PC-3 (cell line): Measurements from ENCODE around the gene RETN. TPM values are rescaled to one million over a fixed set of nuclear protein-coding genes. Genes with fewer than 3 reads are reported as not detected.
"Not testable (repeated sequence)": the region's sequence is repeated elsewhere in the genome, so short reads cannot be mapped to it uniquely, and the experiment has no call there.

Experiments
- ATAC-seq: fragments of 200-7000 bp; cut with Tn5 transposase; 2 replicates; pipeline ENCODE4 v1.9.1; 2020; ENCODE audit warnings: mild to moderate bottlenecking, moderate library complexity
- BruUV-seq: library from RNA; stranded (reverse); fragments of 400-500 nt; replicated peaks from 2 replicates; lab custom pipeline; 2021; lab: Mats Ljungman, UMichigan
- CTCF ChIA-PET: fragments of 300-600 bp; sonication (Branson Sonifier 250); formaldehyde crosslinking; loops from one replicate; lab custom pipeline; 2022; ENCODE audit warnings: antibody characterized with exemption; lab: Charles Lee
- POLR2A ChIA-PET: fragments of 300-600 bp; sonication (Branson Sonifier 250); formaldehyde crosslinking; loops from one replicate; lab custom pipeline; 2022; ENCODE audit warnings: antibody characterized with exemption; ENCODE audit not compliant: unreplicated experiment; lab: Charles Lee
- DNase-seq: peaks from one replicate; pipeline ENCODE4 v3.0.0-alpha.2; 2015
- H2AFZ ChIP-seq: fragments of 300-600 bp; sonication (generic); 2 replicates; pipeline ENCODE4 v1.6.0; 2016; ENCODE audit warnings: antibody characterized with exemption, low read length
- H3F3A ChIP-seq: fragments of 300-600 bp; sonication (generic); one replicate; pipeline ENCODE4 v1.6.0; 2017; ENCODE audit warnings: antibody characterized with exemption, low read length, control low read depth, mild to moderate bottlenecking; ENCODE audit not compliant: unreplicated experiment
- H3K27ac ChIP-seq: fragments of 300-600 bp; sonication (generic); 2 replicates; pipeline ENCODE4 v1.5.1; 2016; ENCODE audit warnings: mild to moderate bottlenecking, low read length
- H3K27me3 ChIP-seq: fragments of 300-600 bp; sonication (generic); 2 replicates; pipeline ENCODE4 v1.6.1; 2016; ENCODE audit warnings: low read length, mixed read lengths
- H3K36me3 ChIP-seq: fragments of 300-600 bp; sonication (generic); 2 replicates; pipeline ENCODE4 v1.6.1; 2016; ENCODE audit warnings: low read depth, mixed run types, low read length, mixed read lengths
- H3K4me1 ChIP-seq: fragments of 300-600 bp; sonication (generic); 2 replicates; pipeline ENCODE4 v1.5.1; 2016; ENCODE audit warnings: low read length; ENCODE audit not compliant: insufficient read depth
- H3K4me2 ChIP-seq: fragments of 300-600 bp; sonication (generic); 2 replicates; pipeline ENCODE4 v1.6.0; 2016; ENCODE audit warnings: low read length
- H3K4me3 ChIP-seq: fragments of 300-600 bp; sonication (generic); 2 replicates; pipeline ENCODE4 v1.5.1; 2016; ENCODE audit warnings: mild to moderate bottlenecking, low read length, mixed read lengths
- H3K79me2 ChIP-seq: fragments of 300-600 bp; sonication (generic); 2 replicates; pipeline ENCODE4 v1.6.1; 2017; ENCODE audit warnings: low read length, mixed read lengths
- H3K9ac ChIP-seq: fragments of 300-600 bp; sonication (generic); 2 replicates; pipeline ENCODE4 v1.6.0; 2016; ENCODE audit warnings: mild to moderate bottlenecking, low read length
- H3K9me2 ChIP-seq: fragments of 300-600 bp; sonication (generic); replicated peaks from 2 replicates; pipeline ENCODE4 v1.6.1; 2016; ENCODE audit warnings: mixed run types, low read length, mixed read lengths
- H3K9me3 ChIP-seq: fragments of 300-600 bp; sonication (generic); 2 replicates; pipeline ENCODE4 v1.6.1; 2016; ENCODE audit warnings: low read length, mixed read lengths
- H4K20me1 ChIP-seq: fragments of 300-600 bp; sonication (generic); 2 replicates; pipeline ENCODE4 v1.6.1; 2016; ENCODE audit warnings: low read length, mixed read lengths
- CTCF ChIP-seq: fragments of 300-600 bp; sonication (generic); conservative IDR thresholded peaks from 2 replicates; pipeline ENCODE4 v1.5.1; 2017; ENCODE audit warnings: antibody characterized with exemption, low read depth, mild to moderate bottlenecking, low read length
- EZH2 ChIP-seq: fragments of 300-600 bp; sonication (generic); IDR thresholded peaks from one replicate; pipeline ENCODE4 v1.6.1; 2017; ENCODE audit warnings: antibody characterized with exemption, mild to moderate bottlenecking, low read length; ENCODE audit not compliant: unreplicated experiment
- EZH2phosphoT487 ChIP-seq: fragments of 300-600 bp; sonication (generic); IDR thresholded peaks from 2 replicates; pipeline ENCODE4 v1.6.1; 2018; ENCODE audit warnings: mild to moderate bottlenecking, antibody characterized with exemption, low read length, borderline replicate concordance
- intact Hi-C: fragments of 100-400 bp; cut with micrococcal nuclease; formaldehyde crosslinking; loops from 2 replicates; pipeline ENCODE4 v1.9.0; 2023
- total RNA-seq: library from RNA; depleted of rRNA; stranded (reverse); fragments of >200 nt; gene quantifications from 2 replicates; pipeline ENCODE4 v1.2.3, GENCODE V29; 2014

Gene RETN
- total RNA-seq, 1 experiment from 2014 or later: not detected

- H3K79me2 ChIP-seq: peaks cover 14% of the 10 kb centered on the region
- ATAC-seq (no peak), DNase-seq (no peak)
- ChIA-PET CTCF (no interaction called here), POLR2A (interaction anchor here (0.6 kb wide), 1 partner anchor 10 kb away, joined by 4 read pairs; the partner anchor contains the start of gene PCP2)
- BruUV-seq: no TSS peak
- H3K27ac ChIP-seq: no peak overlapping the region
- TF ChIP-seq EZH2: no peak
- TF ChIP-seq EZH2phosphoT487: no peak
- no peak for TF ChIP-seq CTCF
- H4K20me1 ChIP-seq: no peaks in the 10 kb centered on the region
- H3K27me3 ChIP-seq: no peaks in the 10 kb centered on the region
- no peak overlapping the region for H3K4me3 ChIP-seq
- H3K4me1 ChIP-seq: no peaks in the 10 kb centered on the region
- no peak overlapping the region for H2AFZ ChIP-seq
- intact Hi-C loops: no loop called here
- H3K36me3 ChIP-seq: peaks cover 7% of the 10 kb centered on the region; the same call in 1 of the 2 replicates
- H3K9me2 ChIP-seq: no peaks in the 10 kb centered on the region
- no peaks in the 10 kb centered on the region for H3K9me3 ChIP-seq
- no peak overlapping the region for H3K4me2 ChIP-seq
- no peaks in the 10 kb centered on the region for H3F3A ChIP-seq
- no peak overlapping the region for H3K9ac ChIP-seq
Observed at GRCh38 chr19:7643031-7643415, 25.8 kb upstream of the RETN start.

- H4K20me1 ChIP-seq, H3K27me3 ChIP-seq, H3K9me3 ChIP-seq, H3K4me2 ChIP-seq, H3K4me1 ChIP-seq, CTCF ChIA-PET, H3K79me2 ChIP-seq, H3K9ac ChIP-seq, H3K27ac ChIP-seq, H3K4me3 ChIP-seq, ATAC-seq, H3K9me2 ChIP-seq, H3K36me3 ChIP-seq, intact Hi-C loops, H2AFZ ChIP-seq, BruUV-seq, H3F3A ChIP-seq: not testable (repeated sequence)
- DNase-seq: peak; percentile 74
- POLR2A ChIA-PET: interaction anchor here (0.6 kb wide), 2 partner anchors 11 to 277 kb away, joined by 4 to 26 read pairs; partner anchors contain the start of genes PCP2 and SNAPC2
Observed at GRCh38 chr19:7643629-7644549, 25.0 kb upstream of the RETN start.

GRCh38 chr19:7644550-7644877 is 24.3 kb upstream of the RETN start:
- TF ChIP-seq EZH2phosphoT487: no peak
- no peak for TF ChIP-seq EZH2
- no peak for TF ChIP-seq CTCF
- no peaks in the 10 kb centered on the region for H3F3A ChIP-seq
- H4K20me1 ChIP-seq: no peaks in the 10 kb centered on the region
- H2AFZ ChIP-seq: no peak overlapping the region
- intact Hi-C loops: no loop called here
- CTCF ChIA-PET: no interaction called here
- no peak overlapping the region for H3K4me3 ChIP-seq
- no peak for ATAC-seq
- DNase-seq: no peak
- H3K36me3 ChIP-seq: peaks cover 7% of the 10 kb centered on the region; the same call in 1 of the 2 replicates
- no peaks in the 10 kb centered on the region for H3K9me2 ChIP-seq
- H3K4me2 ChIP-seq: no peak overlapping the region
- H3K9me3 ChIP-seq: no peaks in the 10 kb centered on the region
- H3K79me2 ChIP-seq: peaks cover under 1% of the 10 kb centered on the region; the same call in 1 of the 2 replicates
- H3K27me3 ChIP-seq: no peaks in the 10 kb centered on the region
- BruUV-seq: no TSS peak
- H3K4me1 ChIP-seq: no peaks in the 10 kb centered on the region
- no peak overlapping the region for H3K27ac ChIP-seq
- H3K9ac ChIP-seq: no peak overlapping the region
- POLR2A ChIA-PET: no interaction called here
